Parathyroid adenoma (tissue), 2 donors: ENCODE data around the gene ISOC2.

Experiments used
- H2AFZ ChIP-seq: fragments of 300-600 bp; sonication (generic); one replicate; pipeline ENCODE4 v1.7.0; 2017; ENCODE audit warnings: antibody characterized with exemption, mild to moderate bottlenecking
- H3K27ac ChIP-seq: fragments of 300-600 bp; sonication (generic); one replicate; pipeline ENCODE4 v1.7.0; 2017
- H3K27me3 ChIP-seq: fragments of 300-600 bp; sonication (generic); one replicate; pipeline ENCODE4 v1.7.0; 2017; ENCODE audit warnings: low read length; ENCODE audit not compliant: control insufficient read depth, insufficient read depth
- H3K36me3 ChIP-seq: fragments of 300-600 bp; sonication (generic); one replicate; pipeline ENCODE4 v1.7.0; 2017; ENCODE audit warnings: low read length; ENCODE audit not compliant: control insufficient read depth, insufficient read depth
- H3K4me1 ChIP-seq: fragments of 300-600 bp; sonication (generic); one replicate; pipeline ENCODE4 v1.7.0; 2017; ENCODE audit warnings: control low read depth
- H3K4me2 ChIP-seq: fragments of 300-600 bp; sonication (generic); one replicate; pipeline ENCODE4 v1.7.0; 2017; ENCODE audit warnings: low read length
- H3K4me3 ChIP-seq: fragments of 300-600 bp; sonication (generic); one replicate; pipeline ENCODE4 v1.7.0; 2017; ENCODE audit warnings: low read depth, low read length
- H3K79me2 ChIP-seq: fragments of 300-600 bp; sonication (generic); one replicate; pipeline ENCODE4 v1.7.0; 2017; ENCODE audit warnings: control low read depth
- H3K9ac ChIP-seq: fragments of 300-600 bp; sonication (generic); one replicate; pipeline ENCODE4 v1.7.0; 2017; ENCODE audit warnings: mild to moderate bottlenecking
- H3K9me3 ChIP-seq: fragments of 300-600 bp; sonication (generic); one replicate; pipeline ENCODE4 v1.7.0; 2017; ENCODE audit warnings: low read length; ENCODE audit not compliant: control insufficient read depth
- TF ChIP-seq, protein P1 (sequence below): fragments of 300-600 bp; sonication (generic); IDR thresholded peaks from one replicate; pipeline ENCODE4 v1.7.0; 2017; ENCODE audit warnings: antibody characterized with exemption, mild to moderate bottlenecking
- donor health status: primary hyperparathyroidism.

The ISOC2 gene

DNA sequence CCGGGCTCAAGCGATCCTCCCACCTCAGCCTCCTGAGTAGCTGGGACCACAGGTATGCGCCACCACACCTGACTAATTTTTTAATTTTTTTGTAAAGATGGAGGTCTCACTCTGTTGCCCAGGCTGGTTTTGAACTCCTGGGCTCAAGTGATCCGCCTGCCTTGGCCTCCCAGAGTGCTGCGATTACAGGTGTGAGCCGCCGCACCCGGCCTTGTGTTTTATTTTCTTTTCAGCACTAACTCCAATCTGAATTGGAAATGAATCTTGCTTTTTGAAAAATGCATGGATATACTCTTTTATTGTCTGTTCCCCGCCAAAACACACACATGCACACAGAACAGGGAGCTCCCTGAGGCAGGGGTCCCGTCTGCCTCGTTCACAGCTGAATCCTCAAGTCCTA, 1.3 kb upstream of the ISOC2 start:
- TF ChIP-seq, protein P1, sequence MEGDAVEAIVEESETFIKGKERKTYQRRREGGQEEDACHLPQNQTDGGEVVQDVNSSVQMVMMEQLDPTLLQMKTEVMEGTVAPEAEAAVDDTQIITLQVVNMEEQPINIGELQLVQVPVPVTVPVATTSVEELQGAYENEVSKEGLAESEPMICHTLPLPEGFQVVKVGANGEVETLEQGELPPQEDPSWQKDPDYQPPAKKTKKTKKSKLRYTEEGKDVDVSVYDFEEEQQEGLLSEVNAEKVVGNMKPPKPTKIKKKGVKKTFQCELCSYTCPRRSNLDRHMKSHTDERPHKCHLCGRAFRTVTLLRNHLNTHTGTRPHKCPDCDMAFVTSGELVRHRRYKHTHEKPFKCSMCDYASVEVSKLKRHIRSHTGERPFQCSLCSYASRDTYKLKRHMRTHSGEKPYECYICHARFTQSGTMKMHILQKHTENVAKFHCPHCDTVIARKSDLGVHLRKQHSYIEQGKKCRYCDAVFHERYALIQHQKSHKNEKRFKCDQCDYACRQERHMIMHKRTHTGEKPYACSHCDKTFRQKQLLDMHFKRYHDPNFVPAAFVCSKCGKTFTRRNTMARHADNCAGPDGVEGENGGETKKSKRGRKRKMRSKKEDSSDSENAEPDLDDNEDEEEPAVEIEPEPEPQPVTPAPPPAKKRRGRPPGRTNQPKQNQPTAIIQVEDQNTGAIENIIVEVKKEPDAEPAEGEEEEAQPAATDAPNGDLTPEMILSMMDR: no peak
- Histone ChIP-seq H3K4me3 (no peak overlapping the region), H3K27me3 (no peaks in the 10 kb centered on the region), H3K27ac (no peak overlapping the region), H3K4me2 (no peak overlapping the region), H3K79me2 (no peaks in the 10 kb centered on the region), H3K9me3 (no peaks in the 10 kb centered on the region), H3K4me1 (peaks cover 7% of the 10 kb centered on the region), H3K9ac (no peak overlapping the region), H3K36me3 (no peaks in the 10 kb centered on the region), H2AFZ (no peak overlapping the region)

DNA sequence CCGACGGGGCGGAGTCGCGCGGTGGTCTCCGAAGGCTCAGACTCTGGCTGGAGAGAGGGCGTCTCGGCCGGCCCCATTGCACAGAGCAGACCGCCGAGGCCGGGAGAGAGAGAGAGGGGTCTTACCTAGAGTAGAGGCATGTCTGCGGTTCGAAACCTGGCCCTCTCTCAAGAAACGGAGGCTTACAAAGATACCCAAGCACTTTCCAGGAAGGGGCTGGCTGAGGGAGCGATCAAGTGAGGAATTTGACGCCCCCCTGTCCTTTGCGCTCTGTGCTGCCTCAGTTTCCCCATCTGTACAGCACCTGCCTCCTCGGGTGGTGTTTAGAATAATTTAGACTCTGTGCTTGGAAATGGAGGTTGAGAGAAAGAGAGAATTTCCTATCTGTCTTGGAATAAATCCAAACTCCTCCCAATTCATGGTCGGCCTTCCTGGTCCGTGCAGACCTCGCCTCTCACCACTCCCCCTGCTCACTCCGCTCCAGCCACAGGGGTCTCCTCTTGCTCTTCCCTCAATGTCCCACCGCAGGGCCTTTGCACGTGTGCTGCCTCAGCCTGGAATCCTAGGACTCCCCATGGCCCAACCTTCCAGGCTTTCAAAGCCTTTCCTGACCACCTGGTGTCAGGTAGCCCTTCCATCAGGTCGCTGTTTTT, 658 bp upstream of the ISOC2 start:
- TF ChIP-seq, protein P1: no peak
- H3K9me3 ChIP-seq: no peaks in the 10 kb centered on the region
- H3K9ac ChIP-seq: no peak overlapping the region
- H3K4me2 ChIP-seq: peak overlapping the region; percentile 95
- peak overlapping the region; percentile 80 for H2AFZ ChIP-seq
- no peaks in the 10 kb centered on the region for H3K36me3 ChIP-seq
- peak overlapping the region; percentile 94 for H3K4me3 ChIP-seq
- H3K79me2 ChIP-seq: no peaks in the 10 kb centered on the region
- peak overlapping the region; percentile 50 for H3K27ac ChIP-seq
- H3K27me3 ChIP-seq: no peaks in the 10 kb centered on the region
- H3K4me1 ChIP-seq: peaks cover 4% of the 10 kb centered on the region

DNA sequence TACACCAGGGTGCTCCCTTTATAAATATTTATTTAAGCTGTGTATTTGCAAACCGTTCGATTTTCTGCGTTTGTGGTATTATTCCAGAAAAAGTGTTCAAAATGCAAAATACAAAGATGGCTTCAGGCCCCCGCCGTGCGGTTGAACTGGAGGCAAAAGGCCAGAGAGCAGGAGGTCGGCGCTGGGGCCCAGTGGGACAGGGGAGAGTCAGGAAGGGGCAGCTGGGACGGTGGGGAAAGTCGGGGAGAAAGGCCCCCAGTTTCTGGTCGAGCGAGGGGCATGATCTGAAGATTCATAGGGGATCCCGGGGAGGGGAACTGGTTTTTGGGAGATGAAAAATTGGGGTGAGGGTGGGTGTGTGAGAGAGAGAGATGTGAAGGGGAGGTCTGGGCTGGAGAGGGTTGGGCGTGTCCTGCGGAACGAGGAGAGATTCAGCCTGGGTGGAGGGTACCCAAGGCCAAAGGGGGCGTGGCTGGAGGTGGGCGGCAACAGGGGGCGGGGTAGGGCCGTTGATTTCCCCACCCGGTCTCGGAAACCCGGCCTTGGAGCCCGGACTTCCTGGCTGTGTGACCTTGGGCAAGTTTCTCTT, 678 bp downstream of the ISOC2 start:
- H3K4me1 ChIP-seq: peaks cover 4% of the 10 kb centered on the region
- peak overlapping the region; percentile 84 for H3K4me3 ChIP-seq
- TF ChIP-seq, protein P1: no peak
- peak overlapping the region; percentile 86 for H3K9ac ChIP-seq
- no peaks in the 10 kb centered on the region for H3K27me3 ChIP-seq
- no peaks in the 10 kb centered on the region for H3K9me3 ChIP-seq
- H2AFZ ChIP-seq: peak overlapping the region; percentile 77
- H3K79me2 ChIP-seq: no peaks in the 10 kb centered on the region
- peak overlapping the region; percentile 87 for H3K4me2 ChIP-seq
- no peaks in the 10 kb centered on the region for H3K36me3 ChIP-seq
- peak overlapping the region; percentile 96 for H3K27ac ChIP-seq

DNA sequence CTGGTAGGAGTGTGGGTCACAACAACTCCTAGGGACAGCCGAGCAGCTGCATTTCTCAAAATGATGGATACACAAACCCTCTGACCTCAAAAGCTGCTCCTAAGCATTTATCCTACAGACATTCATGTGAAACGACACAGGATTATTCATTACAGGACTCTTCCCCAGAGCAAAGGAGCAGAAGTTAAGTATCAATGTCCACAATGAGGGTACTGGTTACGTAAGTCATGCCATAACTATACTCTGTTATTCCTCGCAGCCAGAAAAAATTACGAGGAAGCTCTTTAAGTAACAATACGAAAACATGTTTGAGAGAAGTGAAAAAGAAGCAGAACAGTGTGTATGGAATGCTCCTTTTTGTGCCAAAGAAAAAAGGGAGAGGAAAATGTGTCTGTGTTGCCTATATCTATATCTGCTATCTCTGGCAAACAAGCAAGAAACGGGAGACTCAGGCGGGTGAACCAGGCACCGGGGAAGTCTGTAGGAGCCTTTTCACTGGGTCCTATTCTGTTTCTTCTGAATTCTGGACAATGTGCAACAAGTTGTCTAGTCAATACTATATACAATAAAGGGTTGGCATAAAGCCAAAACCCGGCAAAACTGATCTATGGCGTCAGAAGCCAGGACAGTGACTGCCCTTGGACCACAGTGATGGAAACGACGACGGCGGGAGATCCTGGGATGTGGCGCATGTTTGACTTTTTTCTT, 1.3 kb downstream of the ISOC2 start:
- Histone ChIP-seq H3K27ac (peak overlapping the region; percentile 96), H3K4me2 (peak overlapping the region; percentile 87), H3K9me3 (no peaks in the 10 kb centered on the region), H3K4me1 (peaks cover 4% of the 10 kb centered on the region), H3K4me3 (peak overlapping the region; percentile 84), H3K36me3 (no peaks in the 10 kb centered on the region), H3K79me2 (no peaks in the 10 kb centered on the region), H3K9ac (no peak overlapping the region), H3K27me3 (no peaks in the 10 kb centered on the region), H2AFZ (peak overlapping the region; percentile 77)
- TF ChIP-seq, protein P1: no peak
